NCI-H146 (cell line): ENCODE data around the gene SYNE3.

Experiments used
- DNase-seq: peaks from one replicate; lab custom pipeline; 2025; lab: John Stamatoyannopoulos, UW

SYNE3 gene

GRCh38 chr14:95541346-95541745, 24.9 kb upstream of the SYNE3 start:
- DNase-seq, result no peak

- no peak for DNase-seq
Observed at GRCh38 chr14:95540236-95540855, 23.9 kb upstream of the SYNE3 start.

GRCh38 chr14:95538801-95539509, 22.5 kb upstream of the SYNE3 start:
- DNase-seq, result no peak

- no peak for DNase-seq
Observed at GRCh38 chr14:95537298-95538089, 21.0 kb upstream of the SYNE3 start.

GRCh38 chr14:95536671-95537070, 20.2 kb upstream of the SYNE3 start:
- no peak for DNase-seq

- DNase-seq, result no peak
Observed at GRCh38 chr14:95536036-95536593, 19.7 kb upstream of the SYNE3 start.

GRCh38 chr14:95535226-95536021, 19.0 kb upstream of the SYNE3 start:
- peak; percentile 49 for DNase-seq

- DNase-seq, result peak; percentile 99
Observed at GRCh38 chr14:95534299-95535225, 18.1 kb upstream of the SYNE3 start, which contains the start of gene GLRX5. TSS of gene GLRX5 (plus strand) at chr14:95535050. CDS start at chr14:95535090, 40 bp downstream.

GRCh38 chr14:95533822-95534221, 17.4 kb upstream of the SYNE3 start:
- DNase-seq, result no peak

- peak; percentile 57 for DNase-seq
Observed at GRCh38 chr14:95533391-95533821, 17.0 kb upstream of the SYNE3 start.

- no peak for DNase-seq
Observed at GRCh38 chr14:95531969-95532368, 15.5 kb upstream of the SYNE3 start.

GRCh38 chr14:95531473-95531872, 15.0 kb upstream of the SYNE3 start:
- no peak for DNase-seq

- DNase-seq, result no peak
Observed at GRCh38 chr14:95530473-95531276, 14.2 kb upstream of the SYNE3 start.

- no peak for DNase-seq
Observed at GRCh38 chr14:95529216-95529615, 12.8 kb upstream of the SYNE3 start.

- DNase-seq, result peak; percentile 27
Observed at GRCh38 chr14:95527387-95528002, 11.0 kb upstream of the SYNE3 start.

GRCh38 chr14:95526483-95527386, 10.3 kb upstream of the SYNE3 start:
- DNase-seq, result no peak

GRCh38 chr14:95525999-95526398, 9.5 kb upstream of the SYNE3 start:
- DNase-seq, result no peak
